ENCODE results near the gene ARHGDIB.

GRCh38 chr12:15001733-15002382 is 40.5 kb upstream of the ARHGDIB start:
- TF ChIP-seq ATF3 (CRISPR knock-in tag; conservative IDR thresholded peaks at IDR 0.05) (no peak), TCF7 (CRISPR knock-in tag; IDR thresholded peaks at IDR 0.05; ENCODE audit: low read depth) (no peak), NR2C2 (CRISPR knock-in tag; IDR thresholded peaks at IDR 0.05) (no peak), CTCF (IDR thresholded peaks at IDR 0.05) (no peak), ZNF281 (CRISPR knock-in tag; IDR thresholded peaks at IDR 0.05) (no peak), PREB (CRISPR knock-in tag; IDR thresholded peaks at IDR 0.05; ENCODE audit: borderline replicate concordance) (no peak), ARID4B (CRISPR knock-in tag; IDR thresholded peaks at IDR 0.05; ENCODE audit: borderline replicate concordance) (no peak), GRHL2 (CRISPR knock-in tag; IDR thresholded peaks at IDR 0.05; ENCODE audit: insufficient replicate concordance, severe bottlenecking) (no peak)

Data from WTC11 (cell line).